ENCODE data around the gene UCHL5. TPM values are rescaled to one million over a fixed set of nuclear protein-coding genes. Genes with fewer than 3 reads are reported as not detected.

Gene UCHL5
- total and polyA plus RNA-seq, 7 donors, result 19.9 to 47.6 (median 24.6) TPM

GRCh38 chr1:193077991-193078390, 18.8 kb upstream of the UCHL5 start:
- no peak overlapping the region for H3K27ac ChIP-seq
- H3K27me3 ChIP-seq, result no peaks in the 10 kb centered on the region
- intact Hi-C loops (cut with DNase I), result no loop called here
- no peak for DNase-seq
- no peak overlapping the region for H3K4me3 ChIP-seq
- peaks cover 7 to 65% (median 21%) of the 10 kb centered on the region in 4 donors for H3K36me3 ChIP-seq
- no peaks in the 10 kb centered on the region for H3K9me3 ChIP-seq
- H3K4me1 ChIP-seq, result peaks cover 0 to 4% (median 0%) of the 10 kb centered on the region in 4 donors
- TF ChIP-seq CTCF (IDR thresholded peaks at IDR 0.05) (no peak), POLR2AphosphoS5 (IDR thresholded peaks at IDR 0.05) (no peak), POLR2A (IDR thresholded peaks at IDR 0.05) (no peak), EP300 (IDR thresholded peaks at IDR 0.05) (no peak)

- no peak for DNase-seq
- Histone ChIP-seq H3K4me1 (peaks cover 0 to 22% (median 6%) of the 10 kb centered on the region in 4 donors), H3K27me3 (no peaks in the 10 kb centered on the region), H3K9me3 (no peaks in the 10 kb centered on the region), H3K27ac (no peak overlapping the region), H3K36me3 (peaks cover 0 to 11% (median 0%) of the 10 kb centered on the region in 4 donors), H3K4me3 (no peak overlapping the region)
- 82 to 88% methylated on average over 5 of the region's 5 CpGs for WGBS, 2 donors
- TF ChIP-seq CTCF (IDR thresholded peaks at IDR 0.05) (no peak), EP300 (IDR thresholded peaks at IDR 0.05) (no peak), POLR2A (IDR thresholded peaks at IDR 0.05) (no peak), POLR2AphosphoS5 (IDR thresholded peaks at IDR 0.05) (no peak)
- intact Hi-C loops (cut with DNase I), result no loop called here
Measured at GRCh38 chr1:193070942-193071341, 11.8 kb upstream of the UCHL5 start.

- H3K36me3 ChIP-seq, result peaks cover 0 to 11% (median 0%) of the 10 kb centered on the region in 4 donors
Measured at GRCh38 chr1:193070386-193070753, 11.2 kb upstream of the UCHL5 start.

GRCh38 chr1:193069748-193070385, 10.7 kb upstream of the UCHL5 start:
- H3K27ac ChIP-seq, result no peak overlapping the region
- H3K36me3 ChIP-seq, result peaks cover 0 to 11% (median 0%) of the 10 kb centered on the region in 4 donors
- no peak for DNase-seq
- H3K9me3 ChIP-seq, result no peaks in the 10 kb centered on the region
- WGBS, 2 donors, result 77 to 83% methylated on average over 4 of the region's 4 CpGs
- H3K27me3 ChIP-seq, result no peaks in the 10 kb centered on the region
- no peak overlapping the region for H3K4me3 ChIP-seq
- no peak for TF ChIP-seq POLR2A (IDR thresholded peaks at IDR 0.05)
- no peak for TF ChIP-seq POLR2AphosphoS5 (IDR thresholded peaks at IDR 0.05)
- TF ChIP-seq CTCF (IDR thresholded peaks at IDR 0.05), result no peak
- TF ChIP-seq EP300 (IDR thresholded peaks at IDR 0.05), result no peak
- intact Hi-C loops (cut with DNase I), result no loop called here
- peaks cover 0 to 22% (median 4%) of the 10 kb centered on the region in 4 donors for H3K4me1 ChIP-seq

More at GRCh38 chr1:193070386-193070753, 11.2 kb upstream of the UCHL5 start:
- no peak overlapping the region for H3K27ac ChIP-seq
- peaks cover 0 to 22% (median 6%) of the 10 kb centered on the region in 4 donors for H3K4me1 ChIP-seq
- no peak overlapping the region for H3K4me3 ChIP-seq
- intact Hi-C loops (cut with DNase I), result no loop called here
- TF ChIP-seq POLR2AphosphoS5 (IDR thresholded peaks at IDR 0.05), result no peak
- 72 to 87% methylated on average over 2 of the region's 2 CpGs for WGBS, 2 donors
- no peak for DNase-seq
- no peaks in the 10 kb centered on the region for H3K27me3 ChIP-seq
- no peaks in the 10 kb centered on the region for H3K9me3 ChIP-seq

- DNase-seq, result no peak
- no peaks in the 10 kb centered on the region for H3K27me3 ChIP-seq
- no peak overlapping the region for H3K4me3 ChIP-seq
- no peak overlapping the region for H3K27ac ChIP-seq
- peaks cover 0 to 11% (median 0%) of the 10 kb centered on the region in 4 donors for H3K36me3 ChIP-seq
- H3K9me3 ChIP-seq, result no peaks in the 10 kb centered on the region
- intact Hi-C loops (cut with DNase I), result no loop called here
- TF ChIP-seq POLR2AphosphoS5 (IDR thresholded peaks at IDR 0.05) (no peak), CTCF (IDR thresholded peaks at IDR 0.05) (no peak), EP300 (IDR thresholded peaks at IDR 0.05) (no peak), POLR2A (IDR thresholded peaks at IDR 0.05) (no peak)
- peaks cover 0 to 29% (median 7%) of the 10 kb centered on the region in 4 donors for H3K4me1 ChIP-seq
Measured at GRCh38 chr1:193068013-193068412, 8.9 kb upstream of the UCHL5 start.
